H1 (cell line): ENCODE results near the gene PPARA. TPM values are rescaled to one million over a fixed set of nuclear protein-coding genes. Genes with fewer than 3 reads are reported as not detected.

Experiments
- EGR1 ChIP-seq: IDR thresholded peaks from 2 replicates; pipeline ENCODE4 v1.6.1; 2011; ENCODE audit warnings: low read depth, low read length, borderline replicate concordance
- JUN ChIP-seq: IDR thresholded peaks from 2 replicates; pipeline ENCODE4 v1.6.1; 2011; ENCODE audit warnings: low read depth, mild to moderate bottlenecking, improper control_type of control experiment, low read length
- KDM5A ChIP-seq: fragments of 200-600 bp; IDR thresholded peaks from 2 replicates; pipeline ENCODE4 v1.7.1; 2012; ENCODE audit warnings: mild to moderate bottlenecking, low read length, inconsistent platforms, mixed read lengths
- MAFK ChIP-seq: IDR thresholded peaks from 2 replicates; pipeline ENCODE4 v1.6.1; 2012; ENCODE audit warnings: low read depth, mild to moderate bottlenecking, improper control_type of control experiment, low read length
- RNF2 ChIP-seq: fragments of 200-900, 300-1000 bp; sonication (generic); IDR thresholded peaks from 2 replicates; pipeline ENCODE4 v1.7.1; 2016; ENCODE audit warnings: borderline replicate concordance, low read depth, mild to moderate bottlenecking, antibody characterized with exemption, low read length; ENCODE audit not compliant: poor library complexity, severe bottlenecking; ENCODE audit errors: missing control alignments
- TBP ChIP-seq: IDR thresholded peaks from 2 replicates; pipeline ENCODE4 v1.6.1; 2011; ENCODE audit warnings: low read depth, low read length, improper control_type of control experiment
- TEAD4 ChIP-seq: IDR thresholded peaks from 2 replicates; pipeline ENCODE4 v1.6.1; 2012; ENCODE audit warnings: low read depth, low read length, inconsistent platforms, mixed read lengths
- polyA plus RNA-seq, 7 experiments: library from polyadenylated mRNA; depleted of rRNA in 3 of 7; stranded (reverse) in 5 of 7; unstranded in 2 of 7; fragments of >200 nt in 5 of 7; fragments of 200-250 nt in 2 of 7; gene quantifications; 1 replicate in 5 of 7; 2 replicates in 1 of 7; 4 replicates in 1 of 7; pipeline versions ENCODE4 v1.2.1 to v1.2.3, GENCODE V29; 2011 to 2013; ENCODE audit warnings: missing spikeins in 2 of 7, mixed read lengths in 2 of 7
- total RNA-seq: library from RNA; stranded (reverse); fragmentation: NEBNext Ultra II Directional; extraction: Animal tissue kit (Norgen Biotek cat#: 25700); gene quantifications from 2 replicates; pipeline ENCODE4 v1.2.1, GENCODE V29; 2021
- TF ChIP-seq, protein P1 (sequence below): fragments of 300-600 bp; sonication (generic); IDR thresholded peaks from 2 replicates; pipeline ENCODE4 v1.7.1; 2012; ENCODE audit warnings: low read length, moderate library complexity, mild to moderate bottlenecking, inconsistent platforms; ENCODE audit not compliant: insufficient replicate concordance
- TF ChIP-seq, protein P2 (sequence below): IDR thresholded peaks from 2 replicates; pipeline ENCODE4 v1.6.1; 2012; ENCODE audit warnings: inconsistent platforms
- TF ChIP-seq, protein P3 (sequence below): IDR thresholded peaks from 2 replicates; pipeline ENCODE4 v1.6.1; 2011; ENCODE audit warnings: low read length, improper control_type of control experiment

The PPARA gene
- total and polyA plus RNA-seq, 2 of the 8 experiments (the other 6 are each of a cell fraction or from before 2014, with no cell fraction given) = 3.1 to 8.2 TPM

DNA sequence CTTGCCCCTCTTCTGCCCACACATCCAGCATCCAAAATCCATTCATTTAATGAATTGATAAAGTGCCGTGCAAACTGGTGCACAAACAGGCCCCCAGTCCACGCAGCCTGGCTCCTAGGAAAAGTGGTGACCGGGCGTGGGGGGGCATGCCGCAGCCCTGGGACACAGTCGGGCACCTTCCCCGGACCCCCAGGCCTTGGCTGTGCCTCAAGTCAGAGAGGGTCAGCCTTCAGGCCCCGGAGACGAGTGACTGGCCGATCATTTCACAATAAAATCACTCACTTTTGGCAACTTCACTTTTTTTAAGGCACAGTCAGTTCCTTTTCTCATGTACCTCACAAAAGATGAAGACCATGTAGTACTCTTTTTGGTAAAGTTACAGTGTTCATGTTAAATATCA, 91.8 kb downstream of the PPARA start (continued):
- TF ChIP-seq, protein P1, sequence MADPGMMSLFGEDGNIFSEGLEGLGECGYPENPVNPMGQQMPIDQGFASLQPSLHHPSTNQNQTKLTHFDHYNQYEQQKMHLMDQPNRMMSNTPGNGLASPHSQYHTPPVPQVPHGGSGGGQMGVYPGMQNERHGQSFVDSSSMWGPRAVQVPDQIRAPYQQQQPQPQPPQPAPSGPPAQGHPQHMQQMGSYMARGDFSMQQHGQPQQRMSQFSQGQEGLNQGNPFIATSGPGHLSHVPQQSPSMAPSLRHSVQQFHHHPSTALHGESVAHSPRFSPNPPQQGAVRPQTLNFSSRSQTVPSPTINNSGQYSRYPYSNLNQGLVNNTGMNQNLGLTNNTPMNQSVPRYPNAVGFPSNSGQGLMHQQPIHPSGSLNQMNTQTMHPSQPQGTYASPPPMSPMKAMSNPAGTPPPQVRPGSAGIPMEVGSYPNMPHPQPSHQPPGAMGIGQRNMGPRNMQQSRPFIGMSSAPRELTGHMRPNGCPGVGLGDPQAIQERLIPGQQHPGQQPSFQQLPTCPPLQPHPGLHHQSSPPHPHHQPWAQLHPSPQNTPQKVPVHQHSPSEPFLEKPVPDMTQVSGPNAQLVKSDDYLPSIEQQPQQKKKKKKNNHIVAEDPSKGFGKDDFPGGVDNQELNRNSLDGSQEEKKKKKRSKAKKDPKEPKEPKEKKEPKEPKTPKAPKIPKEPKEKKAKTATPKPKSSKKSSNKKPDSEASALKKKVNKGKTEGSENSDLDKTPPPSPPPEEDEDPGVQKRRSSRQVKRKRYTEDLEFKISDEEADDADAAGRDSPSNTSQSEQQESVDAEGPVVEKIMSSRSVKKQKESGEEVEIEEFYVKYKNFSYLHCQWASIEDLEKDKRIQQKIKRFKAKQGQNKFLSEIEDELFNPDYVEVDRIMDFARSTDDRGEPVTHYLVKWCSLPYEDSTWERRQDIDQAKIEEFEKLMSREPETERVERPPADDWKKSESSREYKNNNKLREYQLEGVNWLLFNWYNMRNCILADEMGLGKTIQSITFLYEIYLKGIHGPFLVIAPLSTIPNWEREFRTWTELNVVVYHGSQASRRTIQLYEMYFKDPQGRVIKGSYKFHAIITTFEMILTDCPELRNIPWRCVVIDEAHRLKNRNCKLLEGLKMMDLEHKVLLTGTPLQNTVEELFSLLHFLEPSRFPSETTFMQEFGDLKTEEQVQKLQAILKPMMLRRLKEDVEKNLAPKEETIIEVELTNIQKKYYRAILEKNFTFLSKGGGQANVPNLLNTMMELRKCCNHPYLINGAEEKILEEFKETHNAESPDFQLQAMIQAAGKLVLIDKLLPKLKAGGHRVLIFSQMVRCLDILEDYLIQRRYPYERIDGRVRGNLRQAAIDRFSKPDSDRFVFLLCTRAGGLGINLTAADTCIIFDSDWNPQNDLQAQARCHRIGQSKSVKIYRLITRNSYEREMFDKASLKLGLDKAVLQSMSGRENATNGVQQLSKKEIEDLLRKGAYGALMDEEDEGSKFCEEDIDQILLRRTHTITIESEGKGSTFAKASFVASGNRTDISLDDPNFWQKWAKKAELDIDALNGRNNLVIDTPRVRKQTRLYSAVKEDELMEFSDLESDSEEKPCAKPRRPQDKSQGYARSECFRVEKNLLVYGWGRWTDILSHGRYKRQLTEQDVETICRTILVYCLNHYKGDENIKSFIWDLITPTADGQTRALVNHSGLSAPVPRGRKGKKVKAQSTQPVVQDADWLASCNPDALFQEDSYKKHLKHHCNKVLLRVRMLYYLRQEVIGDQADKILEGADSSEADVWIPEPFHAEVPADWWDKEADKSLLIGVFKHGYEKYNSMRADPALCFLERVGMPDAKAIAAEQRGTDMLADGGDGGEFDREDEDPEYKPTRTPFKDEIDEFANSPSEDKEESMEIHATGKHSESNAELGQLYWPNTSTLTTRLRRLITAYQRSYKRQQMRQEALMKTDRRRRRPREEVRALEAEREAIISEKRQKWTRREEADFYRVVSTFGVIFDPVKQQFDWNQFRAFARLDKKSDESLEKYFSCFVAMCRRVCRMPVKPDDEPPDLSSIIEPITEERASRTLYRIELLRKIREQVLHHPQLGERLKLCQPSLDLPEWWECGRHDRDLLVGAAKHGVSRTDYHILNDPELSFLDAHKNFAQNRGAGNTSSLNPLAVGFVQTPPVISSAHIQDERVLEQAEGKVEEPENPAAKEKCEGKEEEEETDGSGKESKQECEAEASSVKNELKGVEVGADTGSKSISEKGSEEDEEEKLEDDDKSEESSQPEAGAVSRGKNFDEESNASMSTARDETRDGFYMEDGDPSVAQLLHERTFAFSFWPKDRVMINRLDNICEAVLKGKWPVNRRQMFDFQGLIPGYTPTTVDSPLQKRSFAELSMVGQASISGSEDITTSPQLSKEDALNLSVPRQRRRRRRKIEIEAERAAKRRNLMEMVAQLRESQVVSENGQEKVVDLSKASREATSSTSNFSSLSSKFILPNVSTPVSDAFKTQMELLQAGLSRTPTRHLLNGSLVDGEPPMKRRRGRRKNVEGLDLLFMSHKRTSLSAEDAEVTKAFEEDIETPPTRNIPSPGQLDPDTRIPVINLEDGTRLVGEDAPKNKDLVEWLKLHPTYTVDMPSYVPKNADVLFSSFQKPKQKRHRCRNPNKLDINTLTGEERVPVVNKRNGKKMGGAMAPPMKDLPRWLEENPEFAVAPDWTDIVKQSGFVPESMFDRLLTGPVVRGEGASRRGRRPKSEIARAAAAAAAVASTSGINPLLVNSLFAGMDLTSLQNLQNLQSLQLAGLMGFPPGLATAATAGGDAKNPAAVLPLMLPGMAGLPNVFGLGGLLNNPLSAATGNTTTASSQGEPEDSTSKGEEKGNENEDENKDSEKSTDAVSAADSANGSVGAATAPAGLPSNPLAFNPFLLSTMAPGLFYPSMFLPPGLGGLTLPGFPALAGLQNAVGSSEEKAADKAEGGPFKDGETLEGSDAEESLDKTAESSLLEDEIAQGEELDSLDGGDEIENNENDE = no peak
- no peak for TF ChIP-seq RNF2
- TF ChIP-seq, protein P2, sequence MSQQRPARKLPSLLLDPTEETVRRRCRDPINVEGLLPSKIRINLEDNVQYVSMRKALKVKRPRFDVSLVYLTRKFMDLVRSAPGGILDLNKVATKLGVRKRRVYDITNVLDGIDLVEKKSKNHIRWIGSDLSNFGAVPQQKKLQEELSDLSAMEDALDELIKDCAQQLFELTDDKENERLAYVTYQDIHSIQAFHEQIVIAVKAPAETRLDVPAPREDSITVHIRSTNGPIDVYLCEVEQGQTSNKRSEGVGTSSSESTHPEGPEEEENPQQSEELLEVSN = no peak
- no peak for TF ChIP-seq KDM5A
- no peak for TF ChIP-seq JUN
- no peak for TF ChIP-seq TEAD4
- no peak for TF ChIP-seq EGR1
- TF ChIP-seq MAFK = no peak
- TF ChIP-seq TBP = no peak
- TF ChIP-seq, protein P3, sequence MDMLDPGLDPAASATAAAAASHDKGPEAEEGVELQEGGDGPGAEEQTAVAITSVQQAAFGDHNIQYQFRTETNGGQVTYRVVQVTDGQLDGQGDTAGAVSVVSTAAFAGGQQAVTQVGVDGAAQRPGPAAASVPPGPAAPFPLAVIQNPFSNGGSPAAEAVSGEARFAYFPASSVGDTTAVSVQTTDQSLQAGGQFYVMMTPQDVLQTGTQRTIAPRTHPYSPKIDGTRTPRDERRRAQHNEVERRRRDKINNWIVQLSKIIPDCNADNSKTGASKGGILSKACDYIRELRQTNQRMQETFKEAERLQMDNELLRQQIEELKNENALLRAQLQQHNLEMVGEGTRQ = no peak
